Measurements from ENCODE around the gene CABLES2.

Gene CABLES2

GRCh38 chr20:62361799-62362589, 45.1 kb downstream of the CABLES2 start:
- H3K9me3 Mint-ChIP-seq = no peaks in the 10 kb centered on the region
- H3K4me3 Mint-ChIP-seq = no peak overlapping the region
- H3K27ac Mint-ChIP-seq = no peak overlapping the region
- no peak for DNase-seq
- no peaks in the 10 kb centered on the region for H3K27me3 Mint-ChIP-seq (ENCODE audit: low read depth, poor library complexity)
- H3K4me1 Mint-ChIP-seq = peaks cover 55% of the 10 kb centered on the region
- no peaks in the 10 kb centered on the region for H3K36me3 Mint-ChIP-seq (ENCODE audit: low read depth)
- TF ChIP-seq CTCF (IDR thresholded peaks at IDR 0.05) = no peak

GRCh38 chr20:62360854-62361798, 46.0 kb downstream of the CABLES2 start:
- Mint-ChIP-seq H3K9me3 (no peaks in the 10 kb centered on the region), H3K4me3 (peak overlapping the region; percentile 30), H3K36me3 (ENCODE audit: low read depth) (no peaks in the 10 kb centered on the region), H3K27me3 (ENCODE audit: low read depth, poor library complexity) (no peaks in the 10 kb centered on the region), H3K27ac (no peak overlapping the region), H3K4me1 (peaks cover 63% of the 10 kb centered on the region)
- no peak for DNase-seq
- TF ChIP-seq CTCF (IDR thresholded peaks at IDR 0.05) = no peak

GRCh38 chr20:62359491-62360121, 47.5 kb downstream of the CABLES2 start:
- H3K27me3 Mint-ChIP-seq (ENCODE audit: low read depth, poor library complexity) = no peaks in the 10 kb centered on the region
- no peak for DNase-seq
- peaks cover 61% of the 10 kb centered on the region for H3K4me1 Mint-ChIP-seq
- H3K27ac Mint-ChIP-seq = no peak overlapping the region
- no peaks in the 10 kb centered on the region for H3K9me3 Mint-ChIP-seq
- no peak for TF ChIP-seq CTCF (IDR thresholded peaks at IDR 0.05)
- H3K36me3 Mint-ChIP-seq (ENCODE audit: low read depth) = no peaks in the 10 kb centered on the region
- H3K4me3 Mint-ChIP-seq = no peak overlapping the region

- TF ChIP-seq CTCF (IDR thresholded peaks at IDR 0.05) = no peak
- no peaks in the 10 kb centered on the region for H3K27me3 Mint-ChIP-seq (ENCODE audit: low read depth, poor library complexity)
- peaks cover 62% of the 10 kb centered on the region for H3K4me1 Mint-ChIP-seq
- no peak overlapping the region for H3K4me3 Mint-ChIP-seq
- no peaks in the 10 kb centered on the region for H3K36me3 Mint-ChIP-seq (ENCODE audit: low read depth)
- peak; percentile 52 for DNase-seq
- H3K27ac Mint-ChIP-seq = no peak overlapping the region
- no peaks in the 10 kb centered on the region for H3K9me3 Mint-ChIP-seq
These were observed 48.0 kb downstream of the CABLES2 start for GRCh38 chr20:62359043-62359490.

GRCh38 chr20:62358171-62359042, 48.7 kb downstream of the CABLES2 start:
- Mint-ChIP-seq H3K27ac (no peak overlapping the region), H3K9me3 (no peaks in the 10 kb centered on the region), H3K36me3 (ENCODE audit: low read depth) (no peaks in the 10 kb centered on the region), H3K27me3 (ENCODE audit: low read depth, poor library complexity) (no peaks in the 10 kb centered on the region), H3K4me3 (no peak overlapping the region), H3K4me1 (peaks cover 60% of the 10 kb centered on the region)
- TF ChIP-seq CTCF (IDR thresholded peaks at IDR 0.05) = no peak
- DNase-seq = no peak

Data from nephron progenitor cell (in vitro differentiated cells).